Measurements from ENCODE around the gene HOXA11.

HOXA11 gene

DNA sequence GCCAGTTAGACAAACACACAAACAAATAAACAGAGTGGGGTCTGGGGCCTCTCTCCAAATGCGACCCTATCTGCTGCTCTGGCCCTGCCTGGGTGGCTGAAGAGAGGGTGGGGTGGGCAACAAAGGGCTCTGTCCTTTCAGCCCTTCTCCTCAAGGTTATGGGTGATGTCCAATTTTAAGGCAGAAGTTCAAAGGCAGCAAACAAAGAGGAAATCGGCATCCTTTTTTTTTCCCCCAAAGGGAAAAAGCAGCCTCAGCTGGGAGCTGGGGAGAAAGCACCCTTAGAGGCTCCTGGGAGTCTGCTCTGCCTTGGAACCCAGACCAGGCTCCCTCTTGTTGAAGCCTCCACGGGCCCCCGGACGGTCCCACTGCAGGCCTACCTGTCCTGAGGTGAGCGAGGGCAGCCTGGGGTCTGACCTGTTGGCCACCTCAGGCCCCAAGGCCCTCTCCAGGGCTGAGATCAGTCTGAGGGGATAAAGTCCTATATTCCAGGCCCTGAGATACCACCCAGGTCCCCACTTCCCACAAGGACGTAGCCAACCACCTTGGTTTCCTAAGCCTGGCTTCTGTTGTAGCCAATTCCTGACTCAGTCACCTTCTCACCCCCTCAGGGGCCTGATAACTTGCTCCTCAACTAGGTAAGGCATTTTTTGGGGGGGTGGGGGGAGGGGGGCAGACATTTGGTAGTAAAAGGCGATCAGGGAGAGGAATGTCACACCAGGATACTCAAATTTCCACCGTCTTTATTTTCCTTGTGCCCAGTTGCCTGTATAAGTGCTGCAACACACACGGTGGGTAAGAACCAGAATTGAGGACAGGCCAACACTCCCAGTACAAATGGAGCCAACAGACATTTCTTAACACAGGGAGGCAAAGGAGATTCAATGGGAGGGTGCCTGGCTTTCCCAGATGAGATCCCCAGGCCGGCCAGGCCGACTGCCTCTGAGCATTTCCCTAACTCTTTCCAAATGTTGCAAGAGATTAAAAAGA, 4.3 kb downstream of the HOXA11 start:
- DNase-seq (ENCODE audit: low read depth): no peak

DNA sequence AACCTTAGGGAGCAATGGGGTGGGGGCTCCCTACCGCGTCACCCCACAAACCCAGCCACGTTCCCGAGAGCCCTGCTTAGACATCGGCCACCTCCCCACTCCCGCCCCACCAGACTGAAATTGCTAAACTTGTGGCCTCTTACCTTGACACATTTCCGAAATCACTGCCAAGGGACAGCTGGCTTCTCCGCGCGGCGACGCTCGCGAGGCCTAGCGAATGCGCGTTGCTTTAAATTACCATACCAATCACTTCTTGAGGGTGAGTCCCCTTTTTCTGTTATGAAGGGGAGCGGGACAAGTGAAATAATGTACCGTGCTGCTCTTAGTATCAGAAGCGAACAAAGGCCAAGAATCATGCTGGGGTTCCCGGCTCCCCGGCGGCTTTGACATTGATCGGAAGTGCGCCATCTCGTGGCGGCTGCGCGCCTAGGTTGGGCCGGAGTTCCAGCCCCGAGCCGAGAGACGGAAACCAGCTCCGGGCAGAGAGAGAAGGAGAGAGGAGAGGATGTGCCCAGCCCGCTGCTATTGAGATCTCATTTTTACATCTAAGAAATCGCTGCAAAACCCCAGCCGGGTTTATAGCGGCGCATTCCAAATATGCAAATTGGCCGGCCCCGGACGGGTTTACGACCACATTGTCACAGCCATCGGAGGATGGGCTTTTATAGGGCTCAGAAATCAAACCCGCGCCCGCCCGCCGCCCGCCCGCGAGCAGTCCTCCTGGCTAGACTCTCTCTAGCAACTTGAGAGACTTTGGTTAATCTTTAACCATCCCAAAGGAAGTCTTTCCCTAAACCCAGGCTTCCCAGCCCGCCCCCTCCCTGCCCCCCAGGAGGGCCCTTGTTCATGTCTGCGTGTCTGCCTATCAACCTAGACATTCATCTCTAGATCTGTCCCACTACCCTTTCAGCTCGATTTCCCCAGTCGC, 5.3 kb downstream of the HOXA11 start:
- DNase-seq (ENCODE audit: low read depth): no peak

DNA sequence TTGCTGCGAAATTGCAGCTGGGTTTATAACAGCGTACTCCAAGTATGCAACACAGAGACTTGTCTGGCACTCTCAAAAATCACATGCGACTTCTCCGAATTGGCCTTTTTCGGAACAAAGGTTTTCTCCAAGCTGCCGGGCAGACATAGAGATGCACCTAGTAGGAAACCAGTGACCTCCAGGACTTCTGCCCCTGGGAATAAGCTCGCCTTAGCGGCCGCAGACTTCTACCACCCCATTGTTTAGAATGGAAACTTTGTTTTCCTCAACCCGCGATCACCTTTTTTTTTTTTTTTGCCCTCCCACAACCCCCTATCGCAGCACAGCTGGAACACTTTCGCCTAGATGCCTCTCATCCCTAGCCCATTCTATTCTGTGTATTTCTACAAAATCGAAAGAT, 6.0 kb downstream of the HOXA11 start:
- DNase-seq (ENCODE audit: low read depth): no peak

DNA sequence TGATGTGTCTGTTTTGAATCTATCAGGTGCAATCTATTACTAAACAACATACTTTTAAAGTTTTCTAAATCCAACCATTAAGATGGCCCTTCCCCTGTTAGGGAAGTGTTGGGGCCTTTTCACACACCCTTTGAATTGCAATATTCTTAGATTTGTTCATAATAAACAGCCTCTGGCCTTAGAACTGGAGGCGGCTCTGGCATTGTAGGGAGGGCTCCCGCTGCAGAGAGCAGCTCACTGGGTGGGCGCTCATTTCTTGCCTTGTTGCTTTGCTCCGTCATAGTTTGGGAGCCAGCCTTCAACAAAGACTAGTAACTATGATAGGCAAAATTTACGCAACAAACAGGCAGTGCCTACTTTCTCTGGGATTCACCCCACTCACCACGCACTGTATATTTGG, 6.7 kb downstream of the HOXA11 start:
- no peak for DNase-seq (ENCODE audit: low read depth)

DNA sequence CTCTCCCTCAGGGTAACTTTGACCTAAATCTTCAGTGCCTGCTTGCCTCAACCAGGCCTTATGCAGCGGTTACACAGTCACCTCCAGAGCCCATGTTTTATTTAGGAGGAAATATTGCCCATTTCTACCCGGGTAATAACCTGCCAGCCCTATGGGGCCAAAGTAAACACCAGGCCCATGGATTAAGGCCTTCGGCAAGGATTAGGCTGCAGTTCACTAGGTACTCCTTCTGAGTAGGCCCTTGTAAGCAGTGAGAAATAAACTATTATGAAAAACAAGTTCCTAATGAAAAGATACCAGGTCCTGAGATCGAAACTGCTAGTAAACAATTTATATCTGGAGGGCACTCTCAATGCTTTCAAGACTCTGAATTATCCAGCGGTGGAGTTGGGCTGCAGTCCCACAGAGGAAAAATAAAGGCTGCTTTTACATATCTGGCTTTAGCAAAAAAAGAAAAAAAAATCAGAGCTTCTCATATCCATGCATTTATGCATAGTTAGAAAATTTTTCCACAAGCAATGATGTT, 7.2 kb downstream of the HOXA11 start:
- no peak for DNase-seq (ENCODE audit: low read depth)

DNA sequence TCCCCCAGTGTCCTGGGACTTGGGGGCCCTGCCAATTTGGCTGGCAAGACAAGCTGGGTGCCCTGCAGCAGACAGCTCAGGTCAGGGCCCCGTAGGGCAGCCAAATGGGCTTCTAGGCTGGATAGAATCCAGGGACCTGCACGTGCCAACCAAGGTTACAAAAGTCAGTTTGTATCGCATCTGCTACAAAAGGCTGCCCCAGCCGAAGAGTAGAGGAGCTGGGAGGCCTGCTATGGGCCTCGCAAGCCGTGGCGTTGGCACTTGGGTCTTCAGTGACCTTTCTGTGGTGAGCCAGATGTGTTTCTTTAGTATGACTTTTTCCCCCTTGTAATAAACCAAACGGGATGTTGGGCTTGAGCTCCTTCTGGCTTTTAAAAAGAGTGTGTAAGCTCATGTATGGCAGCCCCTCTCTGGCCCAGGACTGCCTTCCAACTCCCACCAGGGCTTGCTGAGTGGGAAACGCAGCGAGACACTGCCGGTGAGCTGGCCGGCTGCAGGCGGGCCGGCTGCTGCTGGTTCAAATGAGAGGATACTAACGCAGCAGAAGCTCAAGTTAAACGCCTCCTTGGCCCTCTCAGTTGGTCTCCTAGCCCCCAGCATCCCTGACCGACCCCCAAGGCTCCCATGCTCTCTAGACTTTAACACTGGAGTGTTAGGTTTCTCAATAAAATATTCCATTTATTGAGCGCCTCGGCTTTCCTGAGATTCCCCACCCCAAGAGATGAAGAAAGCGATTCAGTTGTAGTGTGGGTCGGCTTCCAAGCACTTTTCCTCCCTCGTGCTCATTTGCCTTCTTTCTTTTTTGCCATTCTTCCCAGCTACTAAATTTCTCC, 7.9 kb downstream of the HOXA11 start:
- DNase-seq (ENCODE audit: low read depth): no peak

DNA sequence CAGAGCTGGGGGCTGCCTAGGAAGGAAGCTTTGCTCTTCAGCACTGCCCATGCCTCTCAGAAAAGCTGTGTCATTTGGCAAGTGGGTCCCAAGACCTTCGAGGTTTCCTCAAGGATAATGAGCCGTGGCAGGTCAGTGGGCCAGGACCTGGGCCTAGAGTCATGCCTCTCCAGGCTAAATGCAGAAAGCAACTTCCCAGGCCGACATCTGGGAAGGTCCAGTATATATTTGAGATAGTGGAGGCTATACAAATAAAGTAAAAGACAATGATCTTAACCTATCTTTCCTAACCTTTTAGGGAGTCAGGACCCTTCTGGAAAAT, 8.5 kb downstream of the HOXA11 start:
- no peak for DNase-seq (ENCODE audit: low read depth)

DNA sequence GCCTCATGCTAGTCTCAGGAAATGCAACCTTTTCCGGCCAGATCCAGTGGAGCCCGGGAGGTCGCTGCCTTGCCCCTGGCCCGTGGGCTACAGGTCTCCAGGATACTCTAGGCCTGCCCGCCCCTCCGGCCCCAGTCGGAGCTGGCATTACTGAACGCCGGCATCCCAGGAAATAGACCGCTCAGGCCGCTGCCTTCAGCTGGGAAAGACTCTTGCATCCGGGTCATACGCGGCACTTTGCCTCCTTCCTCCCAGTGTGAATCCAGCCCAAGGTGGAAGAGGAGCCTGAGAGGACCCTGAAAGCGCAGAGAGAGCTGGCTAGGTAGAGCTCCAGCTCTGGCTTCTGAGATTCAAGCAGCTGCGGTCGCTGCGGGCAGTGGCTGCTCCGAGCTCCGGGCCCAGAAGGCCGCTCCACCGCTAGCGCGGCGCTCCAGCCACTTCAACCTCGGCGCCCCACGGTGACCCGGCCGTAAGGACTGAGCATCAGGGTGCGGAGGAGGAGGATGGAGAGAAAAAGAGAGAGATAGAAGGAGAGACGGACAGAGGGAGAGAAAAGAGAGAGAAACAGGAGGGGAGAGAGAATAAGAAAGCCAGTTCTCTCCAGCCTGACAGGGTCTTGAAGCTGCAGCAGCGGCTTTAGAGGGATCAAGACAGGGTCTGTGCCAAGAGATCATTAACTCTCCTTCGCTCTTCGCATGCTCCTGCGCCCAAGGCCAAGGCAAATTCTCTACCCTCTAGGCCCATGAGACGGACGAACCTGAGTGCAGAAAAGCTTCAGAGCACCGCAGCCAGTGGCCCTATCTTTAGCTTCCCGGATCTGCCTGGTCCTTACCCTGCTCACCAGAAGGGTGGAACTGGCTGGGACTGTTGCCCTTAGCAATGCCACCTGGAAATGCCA, 9.2 kb downstream of the HOXA11 start:
- DNase-seq (ENCODE audit: low read depth): no peak

DNA sequence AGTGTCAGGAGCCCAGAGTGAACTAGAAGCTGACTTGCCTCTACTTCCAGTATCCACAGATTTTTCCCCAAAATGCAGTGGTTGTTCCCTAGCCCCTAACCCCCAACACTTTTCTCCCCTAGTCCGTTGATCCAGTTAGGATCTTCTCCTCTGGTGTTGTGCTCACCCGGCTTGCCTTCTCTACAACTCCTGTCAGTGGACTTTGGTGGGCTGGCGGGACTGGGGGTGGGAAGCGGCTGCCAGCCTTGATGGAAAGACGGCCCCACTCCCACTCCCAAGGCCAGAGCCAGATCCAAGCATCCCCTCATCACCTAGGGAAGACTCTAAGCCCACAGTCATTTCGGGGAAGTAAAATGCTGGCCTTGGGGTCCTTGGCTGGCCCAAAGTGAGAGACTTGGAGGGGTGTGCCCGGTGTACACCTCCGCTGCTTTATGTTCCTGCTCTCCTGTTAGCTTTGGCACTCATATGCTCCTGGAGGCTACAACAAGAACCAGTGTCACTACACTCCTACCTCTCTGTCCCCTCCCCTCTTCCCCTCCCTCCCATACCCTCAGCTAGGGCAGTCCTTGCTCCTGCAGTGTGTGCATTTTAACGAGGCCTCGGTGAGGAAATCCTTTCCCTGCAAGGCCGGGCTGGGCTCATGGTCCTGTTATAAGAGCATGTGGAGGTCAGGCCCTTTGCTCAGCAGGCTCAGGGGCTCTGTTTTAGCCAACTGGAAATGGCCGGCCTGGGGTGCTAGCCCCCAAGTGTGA, 10.0 kb downstream of the HOXA11 start:
- no peak for DNase-seq (ENCODE audit: low read depth)

DNA sequence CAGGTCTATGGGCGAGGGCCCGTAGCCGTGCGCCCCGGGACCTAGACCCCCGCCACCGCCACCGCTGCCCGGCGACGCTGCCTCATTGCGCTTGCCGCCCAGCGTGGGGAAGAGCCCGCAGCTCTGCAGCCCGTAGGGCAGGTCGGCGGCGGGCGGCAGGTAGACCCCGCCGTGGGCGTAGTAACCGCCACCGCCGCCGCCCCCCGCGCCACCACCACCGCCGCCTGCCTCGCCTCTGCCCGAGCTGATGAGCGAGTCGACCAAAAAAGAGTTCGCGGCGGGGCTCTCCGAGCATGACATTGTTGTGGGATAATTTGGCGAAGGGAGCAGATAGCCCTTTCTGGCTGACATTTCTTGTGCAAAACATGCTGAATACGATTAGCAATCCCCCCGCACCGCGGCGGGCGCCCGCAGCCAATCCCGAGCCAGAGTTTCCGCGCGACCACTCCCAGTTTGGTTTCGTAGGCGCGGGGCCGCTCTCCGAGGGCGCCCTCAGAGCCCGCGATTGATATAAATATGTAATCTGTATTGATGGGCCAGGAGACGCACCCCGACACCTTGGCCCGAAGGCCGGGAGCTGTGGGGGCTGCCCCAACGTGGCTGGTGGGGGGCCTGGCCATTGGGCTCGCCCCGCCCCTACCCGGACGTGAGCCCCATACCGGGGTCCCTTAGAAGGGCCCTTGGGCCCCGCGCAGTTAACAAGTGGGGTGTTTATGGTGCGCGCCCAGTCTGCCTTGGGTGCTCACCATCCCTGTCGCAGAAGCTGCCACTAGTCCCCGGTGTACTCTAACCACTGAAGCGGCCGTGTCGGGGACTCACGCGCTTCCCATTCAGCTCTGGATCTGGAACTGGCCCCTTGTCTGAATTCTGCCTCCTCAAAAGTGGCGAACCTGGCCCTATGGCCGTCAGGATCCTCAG, 10.8 kb downstream of the HOXA11 start, which contains the start of gene HOXA10:
HOXA10 (minus strand) TSS at position 365 of the 918 bp plus-strand sequence; CDS start at position 351, 14 bp downstream.
- no peak for DNase-seq (ENCODE audit: low read depth)

DNA sequence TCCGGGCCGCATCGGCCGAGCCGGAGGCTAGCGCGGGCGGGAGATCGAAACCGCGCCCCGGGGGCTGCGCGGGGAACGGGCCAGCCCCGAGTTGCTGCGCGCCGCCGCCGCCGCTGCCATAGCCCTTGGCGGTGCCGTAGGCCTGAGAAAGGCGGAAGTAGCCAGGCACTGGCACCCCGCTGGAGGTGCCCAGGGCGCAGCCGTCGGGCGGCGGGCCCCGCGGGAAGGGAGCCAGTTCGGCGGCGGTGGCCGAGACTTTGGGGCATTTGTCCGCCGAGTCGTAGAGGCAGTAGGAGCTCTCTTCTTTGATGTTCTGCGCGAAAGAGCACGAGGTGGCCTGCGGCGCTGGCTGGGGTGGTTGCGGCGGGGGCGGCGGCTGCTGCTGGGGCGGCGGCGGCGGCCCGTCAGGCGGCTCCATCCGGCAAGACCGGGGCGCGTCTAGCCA, 11.5 kb downstream of the HOXA11 start:
- no peak for DNase-seq (ENCODE audit: low read depth)

DNA sequence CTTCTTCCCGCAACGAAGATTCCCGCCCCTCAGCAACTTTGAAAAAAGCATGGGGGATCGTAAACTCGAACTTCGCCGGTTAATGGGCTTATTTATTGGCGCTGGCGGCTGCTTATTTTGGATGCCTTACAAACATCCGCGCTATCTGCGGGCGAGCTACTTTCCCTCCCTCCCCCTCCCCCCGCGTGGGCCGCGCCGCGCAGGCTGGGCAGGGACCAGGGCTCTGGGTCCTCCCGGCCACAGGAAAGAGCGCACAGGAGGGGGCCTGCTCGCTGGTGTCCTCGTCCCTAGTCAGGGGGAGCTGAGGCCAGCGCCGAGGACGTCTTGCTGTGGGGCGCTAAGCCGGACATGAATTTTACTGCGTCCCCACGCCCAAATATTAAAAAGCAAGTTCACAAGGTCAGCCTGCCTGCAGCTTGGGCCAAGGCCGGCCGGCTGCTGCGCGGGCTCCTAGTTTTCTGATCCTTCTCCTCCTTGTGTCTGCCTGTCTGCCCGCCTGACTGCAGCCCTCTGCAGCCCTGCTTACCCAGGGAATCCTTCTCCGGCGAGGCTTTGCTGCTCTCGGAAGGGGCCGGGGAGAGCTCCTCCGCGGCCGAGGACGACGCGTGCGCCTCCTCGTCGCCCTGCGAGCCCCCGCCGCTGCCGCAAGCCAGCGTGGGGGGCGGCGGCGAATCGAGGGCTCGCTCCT, 12.1 kb downstream of the HOXA11 start:
- DNase-seq (ENCODE audit: low read depth): no peak

DNA sequence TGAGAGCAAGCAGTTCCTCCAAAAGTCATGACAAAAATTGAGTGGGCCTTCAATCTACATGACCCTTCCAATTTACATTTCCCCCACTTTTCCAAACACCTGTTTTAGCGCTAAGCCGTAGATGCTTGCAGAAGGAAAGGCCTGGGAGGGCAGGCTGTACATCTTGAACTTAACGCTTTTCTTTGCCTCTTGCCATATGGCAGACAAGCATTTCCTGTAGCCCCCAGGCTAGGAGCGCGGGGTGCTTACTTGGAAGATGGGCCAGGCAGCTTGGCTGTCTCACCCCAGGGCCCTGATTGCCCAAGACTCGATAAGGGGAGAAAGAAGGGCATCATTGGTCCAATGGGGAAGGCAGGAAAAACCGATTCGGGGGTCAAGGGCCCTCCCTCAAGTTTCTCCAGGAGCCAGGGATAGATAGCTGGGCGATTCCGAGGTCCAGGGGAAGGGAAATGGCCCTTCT, 12.7 kb downstream of the HOXA11 start:
- no peak for DNase-seq (ENCODE audit: low read depth)

DNA sequence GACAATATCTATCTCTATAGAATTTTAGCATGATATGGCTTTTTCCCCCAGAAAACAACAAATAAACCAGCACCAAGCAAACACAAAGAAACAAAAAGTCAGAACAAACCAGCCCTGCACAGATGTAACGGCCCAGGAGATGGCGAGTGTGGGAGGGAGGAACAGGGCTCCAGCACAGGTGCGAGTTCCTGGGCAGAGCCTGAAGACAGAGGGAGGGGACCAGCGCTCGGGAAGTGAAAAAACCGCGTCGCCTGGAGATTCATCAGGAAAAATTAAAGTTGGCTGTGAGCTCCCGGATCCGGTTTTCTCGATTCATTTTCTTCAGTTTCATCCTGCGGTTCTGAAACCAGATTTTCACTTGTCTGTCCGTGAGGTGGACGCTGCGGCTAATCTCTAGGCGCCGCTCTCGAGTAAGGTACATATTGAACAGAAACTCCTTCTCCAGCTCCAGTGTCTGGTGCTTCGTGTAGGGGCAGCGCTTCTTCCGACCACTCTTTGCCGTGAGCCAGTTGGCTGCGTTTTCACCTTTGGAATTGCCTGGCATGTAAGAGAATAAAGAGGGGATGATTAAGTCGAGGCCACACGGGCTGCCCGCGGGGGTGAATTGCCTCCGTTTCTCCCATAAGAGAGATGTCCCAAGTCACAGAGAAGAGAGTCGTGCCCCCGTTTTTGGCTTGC, 13.3 kb downstream of the HOXA11 start:
- no peak for DNase-seq (ENCODE audit: low read depth)

DNA sequence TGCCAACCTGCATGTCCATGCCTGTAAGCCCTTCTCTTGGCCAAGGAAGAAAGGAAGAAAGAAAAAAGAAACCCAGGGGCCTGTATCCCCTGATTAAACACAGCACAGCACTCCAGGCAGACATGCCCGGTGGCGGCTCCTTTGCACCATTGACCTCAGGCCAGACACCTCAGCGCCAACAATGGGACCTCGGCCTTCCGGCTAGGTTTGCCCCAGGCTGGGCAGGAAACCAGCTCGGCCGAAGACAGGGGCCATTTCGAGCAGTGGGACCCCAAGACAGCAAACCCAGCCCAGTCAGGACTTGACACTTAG, 13.8 kb downstream of the HOXA11 start:
- no peak for DNase-seq (ENCODE audit: low read depth)

DNA sequence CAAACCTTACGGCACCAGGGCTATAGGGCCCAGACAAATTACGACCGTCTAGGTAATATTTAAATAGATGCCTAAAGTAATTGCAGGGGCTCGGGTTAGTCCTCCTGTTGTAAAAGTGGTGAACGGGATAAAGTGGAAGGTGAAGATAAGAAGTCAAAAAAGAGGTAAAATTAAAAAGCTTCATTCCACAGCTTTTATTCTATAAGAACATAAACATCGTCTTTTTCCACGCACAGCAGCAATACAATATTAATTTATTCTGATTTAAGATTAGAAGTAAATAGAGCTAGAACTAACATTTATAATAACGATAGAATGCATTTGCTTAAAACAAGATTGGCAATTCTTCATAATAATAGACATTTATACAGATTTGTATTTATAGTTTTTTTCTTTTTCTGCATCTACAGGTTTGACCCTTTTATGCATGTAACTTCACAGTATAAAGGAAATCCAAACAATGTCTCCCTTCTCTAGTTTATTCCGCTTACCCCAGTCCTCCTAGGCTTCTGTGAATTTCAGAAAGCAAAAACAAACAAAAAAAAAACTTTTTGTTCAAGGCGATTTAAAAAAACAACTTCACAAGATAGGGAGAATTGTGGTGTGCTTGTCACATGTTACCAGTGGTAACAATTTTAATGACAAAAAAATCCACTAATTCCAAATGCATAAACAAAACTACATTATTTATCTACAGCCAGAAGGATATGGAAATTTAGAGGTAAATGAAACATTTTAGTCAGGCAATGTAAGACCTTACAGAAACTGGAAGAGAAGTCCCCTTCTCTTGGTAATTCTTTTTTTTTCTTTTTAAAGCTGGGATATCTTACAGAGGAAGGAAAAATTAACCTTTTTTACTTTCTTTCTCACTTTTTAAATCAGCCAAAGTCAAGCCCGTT, 14.4 kb downstream of the HOXA11 start:
- DNase-seq (ENCODE audit: low read depth): no peak
